Neural crest cell (in vitro differentiated cells): ENCODE results near the gene MYCBPAP. TPM values are rescaled to one million over a fixed set of nuclear protein-coding genes. Genes with fewer than 3 reads are reported as not detected.
A peak's percentile ranks its signal among the peaks of the same experiment; 100 is the strongest.

Experiments
- DNase-seq: peaks from one replicate; pipeline ENCODE4 v3.0.0; 2021; ENCODE audit warnings: low read depth, mixed read lengths, low spot score
- H3K27ac Mint-ChIP-seq: one replicate; pipeline ENCODE4 v1.8.0; 2021; ENCODE audit warnings: mild to moderate bottlenecking, mixed read lengths; ENCODE audit not compliant: unreplicated experiment
- H3K27me3 Mint-ChIP-seq: 2 replicates; pipeline ENCODE4 v1.8.0; 2021; ENCODE audit warnings: low read depth, mild to moderate bottlenecking, mixed read lengths
- H3K36me3 Mint-ChIP-seq: 2 replicates; pipeline ENCODE4 v1.8.0; 2021; ENCODE audit warnings: low read depth, mild to moderate bottlenecking, mixed read lengths
- H3K4me1 Mint-ChIP-seq: 2 replicates; pipeline ENCODE4 v1.8.0; 2021; ENCODE audit warnings: mixed read lengths
- H3K4me3 Mint-ChIP-seq: one replicate; pipeline ENCODE4 v1.8.0; 2021; ENCODE audit warnings: mild to moderate bottlenecking, mixed read lengths
- H3K9me3 Mint-ChIP-seq: 2 replicates; pipeline ENCODE4 v1.8.0; 2021; ENCODE audit warnings: mixed read lengths
- CTCF ChIP-seq: fragments of 200-600 bp; sonication (generic); conservative IDR thresholded peaks from 2 replicates; pipeline ENCODE4 v1.5.0; 2021; ENCODE audit warnings: antibody characterized with exemption, mild to moderate bottlenecking
- total RNA-seq: library from RNA; stranded (reverse); gene quantifications from 2 replicates; pipeline ENCODE4 v1.2.1, GENCODE V29; 2021

Gene MYCBPAP
- total RNA-seq, 1 donor from 2014 or later = 1.2 TPM

GRCh38 chr17:50539762-50540559 is 31.7 kb downstream of the MYCBPAP start:
- Mint-ChIP-seq H3K4me1 (peaks cover 29% of the 10 kb centered on the region), H3K9me3 (no peaks in the 10 kb centered on the region), H3K27me3 (peaks cover 15% of the 10 kb centered on the region), H3K36me3 (no peaks in the 10 kb centered on the region), H3K4me3 (no peak overlapping the region), H3K27ac (no peak overlapping the region)
- no peak for TF ChIP-seq CTCF
- DNase-seq = no peak

DNA sequence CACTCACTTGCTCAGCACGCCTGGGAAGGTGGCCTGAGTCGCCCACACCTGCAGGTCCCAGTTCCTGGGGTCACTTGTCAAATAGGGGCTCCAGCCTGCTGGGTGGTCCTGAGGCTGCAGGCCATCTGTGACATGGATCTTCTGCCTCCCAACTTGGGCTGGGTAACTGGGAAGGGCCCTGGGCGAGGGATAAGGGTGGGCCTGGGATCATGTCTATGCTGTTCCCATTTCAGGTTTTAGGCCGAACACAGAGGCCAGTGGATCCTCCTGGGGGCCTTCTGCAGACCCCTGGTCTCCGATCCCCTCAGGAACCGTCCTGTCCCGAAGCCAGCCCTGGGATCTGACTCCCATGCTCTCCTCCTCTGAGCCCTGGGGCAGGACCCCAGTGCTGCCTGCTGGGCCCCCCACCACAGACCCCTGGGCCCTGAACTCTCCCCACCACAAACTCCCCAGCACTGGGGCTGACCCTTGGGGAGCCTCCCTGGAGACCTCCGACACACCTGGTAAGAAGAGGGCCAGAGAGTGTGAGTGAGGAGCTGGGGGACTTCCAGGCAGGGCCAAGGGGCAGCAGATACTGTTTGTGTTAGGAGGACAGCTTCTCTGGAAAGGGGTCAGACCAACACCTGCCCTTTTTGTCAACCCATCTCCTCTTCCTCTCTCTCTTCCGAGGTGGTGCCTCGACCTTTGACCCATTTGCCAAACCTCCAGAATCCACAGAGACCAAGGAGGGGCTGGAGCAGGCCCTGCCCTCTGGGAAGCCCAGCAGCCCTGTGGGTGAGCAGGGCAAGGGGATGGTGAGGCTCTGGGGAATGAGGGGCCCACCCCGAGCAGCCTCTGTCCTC is 32.5 kb downstream of the MYCBPAP start:
- DNase-seq = no peak
- no peaks in the 10 kb centered on the region for H3K9me3 Mint-ChIP-seq
- peak overlapping the region; percentile 85 for H3K4me3 Mint-ChIP-seq
- no peak for TF ChIP-seq CTCF
- no peaks in the 10 kb centered on the region for H3K36me3 Mint-ChIP-seq
- peaks cover 10% of the 10 kb centered on the region for H3K27me3 Mint-ChIP-seq
- no peak overlapping the region for H3K27ac Mint-ChIP-seq
- peaks cover 29% of the 10 kb centered on the region for H3K4me1 Mint-ChIP-seq

DNA sequence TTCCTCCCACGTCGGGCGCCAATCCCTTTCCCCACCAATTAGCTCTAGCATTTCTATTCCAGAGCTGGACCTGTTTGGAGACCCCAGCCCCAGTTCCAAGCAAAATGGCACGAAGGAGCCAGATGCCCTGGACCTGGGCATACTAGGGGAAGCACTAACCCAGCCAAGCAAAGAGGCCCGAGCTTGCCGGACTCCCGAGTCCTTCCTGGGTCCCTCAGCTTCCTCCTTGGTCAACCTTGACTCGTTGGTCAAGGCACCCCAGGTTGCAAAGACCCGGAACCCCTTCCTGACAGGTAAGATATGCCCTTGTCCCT is 33.1 kb downstream of the MYCBPAP start:
- Mint-ChIP-seq H3K27ac (no peak overlapping the region), H3K27me3 (peaks cover 9% of the 10 kb centered on the region), H3K4me1 (peaks cover 29% of the 10 kb centered on the region), H3K4me3 (peak overlapping the region; percentile 85), H3K36me3 (no peaks in the 10 kb centered on the region), H3K9me3 (no peaks in the 10 kb centered on the region)
- no peak for TF ChIP-seq CTCF
- no peak for DNase-seq

DNA sequence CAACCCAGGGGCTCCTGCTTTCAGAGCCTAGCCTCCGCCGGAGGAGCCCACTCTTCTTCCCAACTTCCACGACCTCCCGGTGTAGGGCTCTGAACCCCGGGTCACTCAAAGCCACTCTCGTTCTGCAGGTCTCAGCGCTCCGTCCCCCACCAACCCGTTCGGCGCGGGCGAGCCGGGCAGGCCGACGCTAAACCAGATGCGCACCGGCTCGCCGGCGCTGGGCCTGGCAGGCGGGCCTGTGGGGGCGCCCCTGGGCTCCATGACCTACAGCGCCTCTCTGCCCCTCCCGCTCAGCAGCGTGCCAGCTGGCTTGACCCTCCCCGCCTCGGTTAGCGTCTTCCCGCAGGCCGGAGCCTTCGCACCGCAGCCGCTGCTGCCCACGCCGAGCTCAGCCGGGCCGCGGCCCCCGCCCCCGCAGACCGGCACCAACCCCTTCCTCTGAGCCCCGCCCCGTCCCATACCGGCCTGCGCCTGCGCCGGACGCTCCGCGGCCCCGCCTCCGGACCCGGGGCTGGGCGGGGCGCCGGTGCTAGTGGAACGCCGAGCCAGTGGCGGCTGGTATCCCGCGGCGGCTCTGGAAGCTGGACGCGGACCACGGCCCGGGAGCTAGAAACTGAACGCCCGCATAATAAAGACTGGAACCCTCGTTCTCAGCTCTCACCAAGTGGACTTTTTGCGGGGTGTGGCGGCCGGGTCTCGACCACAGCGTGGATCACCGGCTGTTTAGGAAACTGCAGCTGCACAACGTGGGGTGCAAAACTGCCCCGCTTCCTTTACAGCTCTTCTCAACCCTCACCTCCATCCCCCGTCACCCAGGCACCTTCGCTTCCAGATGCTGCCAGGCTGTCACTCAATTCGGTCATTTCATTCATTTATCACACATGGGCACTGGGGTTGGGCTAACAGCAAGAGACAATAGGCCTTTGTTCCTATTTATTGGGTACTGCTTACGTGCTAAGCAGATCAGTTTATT is 33.8 kb downstream of the MYCBPAP start:
- Mint-ChIP-seq H3K4me1 (peaks cover 29% of the 10 kb centered on the region), H3K4me3 (peak overlapping the region; percentile 85), H3K27ac (peak overlapping the region; percentile 39), H3K36me3 (no peaks in the 10 kb centered on the region), H3K9me3 (no peaks in the 10 kb centered on the region), H3K27me3 (peaks cover 9% of the 10 kb centered on the region)
- TF ChIP-seq CTCF = no peak
- peak; percentile 84 for DNase-seq
